Amniotic epithelial cell (primary cell): ENCODE data around the gene DMXL2.

Experiments used
- DNase-seq: peaks from one replicate; pipeline ENCODE4 v3.0.0-alpha.2; 2010; ENCODE audit warnings: low read depth

DMXL2 gene

GRCh38 chr15:51403946-51404695, 218.4 kb downstream of the DMXL2 start:
- DNase-seq = no peak

- peak; percentile 44 for DNase-seq
Observed at GRCh38 chr15:51403072-51403878, 219.3 kb downstream of the DMXL2 start.

- peak; percentile 37 for DNase-seq
Observed at GRCh38 chr15:51401872-51402517, 220.6 kb downstream of the DMXL2 start.

GRCh38 chr15:51401051-51401780, 221.4 kb downstream of the DMXL2 start:
- no peak for DNase-seq

GRCh38 chr15:51398626-51399025, 223.9 kb downstream of the DMXL2 start:
- no peak for DNase-seq
